ENCODE measurements around the gene MYO5B.

The MYO5B gene

DNA sequence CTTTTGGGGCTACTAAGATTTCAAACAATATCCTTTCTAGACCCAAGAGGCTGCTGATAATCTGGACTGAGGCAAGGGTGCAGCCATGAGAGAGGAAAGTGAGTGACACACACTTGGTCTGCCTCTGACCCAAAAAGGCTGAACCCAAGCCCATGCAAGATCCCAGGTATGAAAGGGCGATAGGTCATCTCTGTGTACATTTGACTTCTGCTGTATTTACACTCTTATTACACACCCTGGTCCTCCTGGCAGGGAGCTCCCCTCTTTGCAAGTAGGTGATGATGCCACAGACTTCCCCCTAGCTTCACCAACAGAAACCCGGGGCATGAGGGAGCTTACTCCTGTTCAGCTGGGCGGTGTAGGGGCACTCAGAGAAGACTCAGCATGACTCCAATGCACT, 319.8 kb downstream of the MYO5B start:
- DNase-seq = no peak

DNA sequence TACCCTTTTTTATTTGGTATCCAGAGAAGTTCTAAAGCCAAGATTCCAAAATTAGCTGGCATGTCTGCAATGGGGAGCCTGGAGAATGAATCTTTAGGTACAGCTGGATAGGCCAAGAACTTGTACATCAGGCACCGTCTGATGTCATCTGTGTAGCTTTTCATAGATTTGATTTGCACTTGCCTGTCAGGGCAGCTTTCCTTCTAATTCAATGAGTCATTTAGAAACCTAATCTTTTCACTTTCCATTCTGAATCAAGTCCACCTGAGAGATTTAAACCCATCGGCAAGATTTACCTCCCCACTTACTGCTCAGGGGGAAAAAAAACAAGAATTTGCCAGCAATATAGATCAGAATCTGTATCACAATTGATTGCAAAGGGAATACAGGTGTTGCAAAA, 320.7 kb downstream of the MYO5B start:
- DNase-seq = no peak

DNA sequence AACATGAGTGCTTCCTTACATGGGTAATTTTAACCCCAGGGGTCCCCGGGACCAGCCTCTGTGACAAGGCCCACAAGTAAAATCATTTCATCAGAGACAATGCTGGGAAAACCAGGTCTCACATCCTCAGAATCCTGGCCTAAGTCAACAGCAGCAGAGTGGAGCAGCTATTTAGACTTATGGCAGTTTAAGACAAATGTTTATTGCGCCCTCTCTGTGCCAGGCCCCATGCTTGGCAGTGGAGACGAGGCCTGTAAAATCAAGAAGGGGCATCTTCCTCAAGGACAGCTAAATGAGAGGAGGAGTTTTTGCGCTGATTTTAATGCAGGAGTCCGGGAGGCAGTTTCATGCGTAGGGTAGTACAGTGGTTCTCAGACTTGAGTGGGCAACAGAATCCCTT, 325.6 kb downstream of the MYO5B start:
- DNase-seq = no peak

DNA sequence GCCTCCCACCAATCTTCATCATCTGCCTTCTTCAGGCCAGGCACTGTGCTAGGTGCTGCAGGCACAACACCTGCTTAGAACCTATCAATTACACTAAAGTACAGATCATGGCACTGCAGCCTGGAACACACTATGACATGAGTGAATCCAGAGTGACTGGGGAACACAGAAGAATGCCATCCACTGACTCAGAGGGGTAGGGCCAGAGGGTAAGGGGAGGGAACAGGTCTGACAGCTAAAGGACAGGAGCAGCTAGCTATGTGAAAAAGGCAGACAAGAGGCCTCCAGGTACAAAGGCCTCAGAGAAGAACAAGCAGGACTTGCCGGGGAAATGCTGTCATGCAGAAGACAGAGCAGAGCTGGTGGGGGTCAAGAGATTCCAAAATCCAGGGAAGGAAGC, 328.3 kb downstream of the MYO5B start:
- DNase-seq = no peak

DNA sequence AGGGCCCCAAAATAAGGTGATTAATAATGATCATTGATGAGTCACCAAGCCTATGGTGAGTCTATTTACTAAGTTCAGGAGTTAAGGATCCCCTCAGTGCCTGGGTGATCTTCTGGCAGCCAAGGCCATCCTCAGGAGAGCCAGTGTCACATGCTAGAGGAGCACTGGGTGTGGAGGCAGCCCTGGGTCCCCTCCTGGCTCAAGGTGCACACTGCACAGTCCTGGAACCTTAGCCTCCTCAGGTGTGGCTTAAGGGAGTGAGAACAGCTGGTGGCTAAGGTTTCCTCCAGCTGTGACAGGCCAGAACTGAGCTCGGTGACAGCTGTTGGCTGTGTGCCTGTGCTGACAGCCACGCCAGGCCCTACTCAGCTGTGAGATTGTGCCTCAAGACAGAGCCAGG, 329.5 kb downstream of the MYO5B start:
- no peak for DNase-seq

DNA sequence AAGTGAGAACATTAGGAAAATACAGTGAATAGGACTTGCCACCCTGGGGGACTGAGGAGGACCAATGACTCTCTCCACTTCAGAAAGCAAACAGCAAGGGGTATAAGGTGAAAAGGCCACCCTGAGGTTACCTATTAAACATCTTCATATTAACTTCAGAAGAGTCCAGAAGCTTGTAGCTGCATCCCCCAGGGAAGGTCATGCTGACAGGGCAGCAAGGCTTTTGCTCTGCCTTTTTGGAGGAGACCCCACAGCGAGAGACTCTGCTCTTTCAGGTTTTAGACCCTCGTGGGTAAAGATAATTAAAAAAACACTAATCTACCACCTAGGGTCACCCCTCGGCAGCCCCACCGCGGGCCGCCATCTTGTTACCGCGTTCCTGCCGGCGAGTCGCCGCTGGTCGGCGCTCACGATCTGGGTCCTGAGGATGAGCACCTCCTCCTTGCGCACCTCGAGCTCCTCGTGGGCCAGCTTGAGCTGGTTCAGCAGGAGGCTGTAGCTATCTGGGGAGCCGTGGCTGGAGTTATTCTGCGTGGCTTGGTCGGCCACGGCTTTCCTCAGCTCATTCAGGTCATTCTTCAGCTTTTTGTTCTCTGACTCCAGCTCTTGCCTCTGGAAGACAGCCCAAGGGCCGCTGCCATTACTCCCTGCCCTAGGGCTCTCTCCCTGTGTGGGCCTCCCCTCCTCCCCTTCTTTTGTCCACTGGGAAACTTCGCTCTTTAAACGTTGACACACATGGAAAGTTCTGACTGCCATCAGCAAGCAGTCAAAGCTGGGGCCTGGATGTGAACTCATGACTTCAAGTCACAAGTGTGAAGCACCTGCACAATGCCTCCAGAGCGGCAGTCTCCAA, 331.0 kb downstream of the MYO5B start:
- no peak for DNase-seq

DNA sequence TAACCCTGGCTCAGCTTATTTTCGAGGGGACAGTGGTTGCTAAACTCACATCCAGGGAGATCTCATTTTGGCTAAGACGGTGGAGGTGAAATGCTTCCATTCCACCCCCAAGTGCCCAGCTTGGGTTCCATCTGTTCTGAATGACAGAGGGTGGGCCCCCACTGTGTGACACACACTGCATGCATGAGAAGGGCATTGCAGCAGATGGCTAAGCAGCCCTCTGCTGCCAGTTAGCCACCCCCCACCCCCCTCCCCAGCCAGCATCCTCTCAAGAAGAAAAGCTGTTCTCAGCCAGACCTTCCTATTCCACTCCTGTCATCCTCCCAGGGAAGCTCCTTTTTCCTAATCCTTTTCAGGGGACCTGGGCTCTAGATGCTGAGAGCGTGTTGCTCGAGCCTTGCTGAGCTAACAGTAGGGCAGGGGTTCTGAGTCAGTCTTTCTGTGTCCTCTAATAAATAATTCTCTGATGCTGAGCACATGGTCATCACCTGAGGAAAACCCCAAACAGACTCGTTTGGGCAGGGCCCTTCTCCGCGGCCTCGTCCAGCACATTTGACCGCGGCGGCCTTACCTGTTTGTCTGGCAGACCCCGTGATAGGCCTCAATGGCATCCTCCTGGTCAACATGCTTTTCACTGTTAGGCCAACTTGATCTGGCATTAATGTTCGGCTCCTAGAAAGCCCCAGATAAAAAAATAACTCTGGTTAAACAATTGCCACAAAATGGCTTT, 332.1 kb downstream of the MYO5B start:
- DNase-seq = no peak

DNA sequence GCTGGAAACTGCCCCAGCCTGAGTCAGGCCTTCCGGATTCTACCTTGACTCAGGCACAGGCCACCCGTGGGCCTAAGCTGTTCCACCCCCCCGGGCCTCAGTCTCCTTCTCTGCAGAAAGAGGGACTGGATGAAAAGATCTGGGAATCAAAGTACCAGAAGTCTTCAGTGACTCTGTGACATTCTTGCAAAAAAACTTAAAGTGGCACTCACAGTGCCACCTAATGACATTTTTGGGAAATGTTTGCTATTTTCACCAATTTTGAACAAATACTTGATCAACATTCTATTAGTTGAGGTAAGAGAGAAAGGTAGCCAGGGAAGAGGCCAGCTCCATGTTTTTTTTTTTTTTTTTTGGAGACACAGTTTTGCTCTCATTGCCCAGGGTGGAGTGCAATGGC, 333.3 kb downstream of the MYO5B start:
- DNase-seq = no peak

DNA sequence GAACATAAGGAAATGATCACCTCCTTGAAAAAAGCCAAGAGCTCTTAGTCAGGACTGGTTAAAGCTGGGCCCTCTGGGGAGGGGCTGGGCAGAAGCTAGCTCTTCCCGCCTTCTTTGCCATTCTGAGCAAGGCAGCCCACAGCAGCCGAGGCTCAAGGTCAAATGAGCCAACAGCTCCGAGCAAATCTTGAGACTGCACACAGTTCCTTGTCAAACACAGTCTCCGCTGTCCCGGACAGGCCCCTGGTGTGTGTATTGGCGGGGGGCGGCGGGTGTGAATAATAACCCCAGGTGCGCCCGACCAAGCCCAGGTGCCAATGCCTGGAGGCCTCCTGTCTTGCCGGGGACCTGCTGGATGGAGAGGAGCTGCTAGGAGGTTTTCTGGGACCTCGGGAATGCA, 335.2 kb downstream of the MYO5B start:
- no peak for DNase-seq

DNA sequence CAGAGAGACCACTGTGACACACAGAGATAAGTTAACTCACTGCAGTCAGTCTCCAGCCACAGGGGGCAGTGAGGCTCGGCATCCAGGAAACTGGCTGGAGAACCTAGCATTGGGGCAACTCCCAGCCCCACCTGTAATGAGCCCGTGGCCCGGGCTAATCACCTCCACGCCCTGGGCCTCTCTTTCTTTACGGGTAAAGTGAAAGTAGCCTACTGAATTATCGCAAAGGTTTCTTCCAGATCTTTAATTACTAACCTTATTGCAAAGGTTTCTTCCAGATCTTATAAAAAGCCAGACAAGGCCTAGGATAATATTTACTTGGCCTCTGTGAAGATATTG, 336.0 kb downstream of the MYO5B start:
- no peak for DNase-seq

DNA sequence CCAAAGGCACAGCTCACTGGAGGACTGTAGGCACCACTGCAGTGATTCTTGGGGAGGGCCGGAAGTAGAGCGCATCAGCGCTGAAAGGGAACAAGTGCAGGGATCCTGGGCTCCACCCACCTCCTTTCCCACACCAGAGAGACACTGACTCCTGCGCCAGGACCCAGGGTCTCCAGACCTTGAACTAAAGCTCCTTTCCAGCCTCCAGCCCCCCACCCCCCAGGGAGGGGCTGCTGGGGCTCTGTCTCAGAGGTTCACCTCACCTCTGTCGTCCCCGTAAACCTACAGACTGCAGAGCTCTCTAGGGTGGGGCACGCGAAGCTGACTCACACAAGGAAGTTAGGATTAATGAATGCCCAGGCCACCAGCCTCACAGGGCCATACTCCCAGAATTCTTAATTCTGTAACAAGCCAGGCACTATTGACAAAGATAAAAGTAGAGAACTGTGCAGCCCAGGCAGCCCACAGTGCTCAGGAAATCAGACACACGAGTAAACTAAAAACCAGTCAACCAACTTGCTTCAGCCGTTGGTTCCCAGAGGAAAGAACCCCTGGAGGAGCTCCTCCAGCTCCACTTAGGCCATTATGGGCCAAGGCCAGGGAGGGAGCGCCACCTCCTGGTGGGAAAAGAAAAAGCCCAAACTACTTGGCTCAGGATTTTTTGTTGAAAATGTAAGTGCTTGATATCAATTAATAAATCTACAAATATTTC, 336.5 kb downstream of the MYO5B start:
- DNase-seq = peak; percentile 52

DNA sequence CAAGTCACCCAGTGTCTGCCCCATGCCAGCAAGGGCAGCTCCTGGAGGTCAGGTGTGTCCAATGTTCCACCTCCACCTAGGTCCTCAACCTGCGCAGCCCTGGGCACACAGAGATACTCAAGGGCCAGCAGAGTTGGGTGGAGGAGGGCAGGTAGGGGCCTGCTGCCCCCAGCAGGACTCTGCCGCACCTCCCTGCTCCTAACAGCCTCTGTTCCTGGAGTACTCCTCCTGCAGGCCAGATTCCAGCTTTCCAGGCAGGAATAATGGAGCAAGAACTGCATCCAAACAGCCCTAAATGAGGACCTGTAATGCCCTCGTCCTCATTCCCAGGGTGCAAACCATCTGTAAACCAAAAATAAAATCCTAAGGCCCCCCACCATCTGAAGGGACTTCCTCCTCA, 337.2 kb downstream of the MYO5B start:
- DNase-seq = no peak

DNA sequence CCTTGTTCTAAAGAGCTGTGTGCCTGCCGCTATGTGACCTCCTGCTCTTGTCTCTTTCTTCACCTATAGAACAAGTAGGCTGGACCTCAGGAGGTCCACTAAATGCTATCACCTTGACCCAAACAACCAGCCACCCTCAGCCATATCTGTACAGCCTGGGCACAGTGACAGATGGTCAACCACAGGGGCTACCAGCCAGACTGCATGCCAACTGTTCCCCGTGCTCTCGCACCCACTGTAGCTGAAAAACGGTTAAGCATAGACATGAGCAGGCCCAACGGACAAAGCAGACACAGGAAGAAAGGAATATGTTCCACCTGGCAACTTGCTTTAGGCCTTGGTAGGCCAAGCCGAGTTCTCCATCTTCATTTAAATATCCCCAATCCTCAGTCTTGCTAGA, 338.5 kb downstream of the MYO5B start:
- no peak for DNase-seq

DNA sequence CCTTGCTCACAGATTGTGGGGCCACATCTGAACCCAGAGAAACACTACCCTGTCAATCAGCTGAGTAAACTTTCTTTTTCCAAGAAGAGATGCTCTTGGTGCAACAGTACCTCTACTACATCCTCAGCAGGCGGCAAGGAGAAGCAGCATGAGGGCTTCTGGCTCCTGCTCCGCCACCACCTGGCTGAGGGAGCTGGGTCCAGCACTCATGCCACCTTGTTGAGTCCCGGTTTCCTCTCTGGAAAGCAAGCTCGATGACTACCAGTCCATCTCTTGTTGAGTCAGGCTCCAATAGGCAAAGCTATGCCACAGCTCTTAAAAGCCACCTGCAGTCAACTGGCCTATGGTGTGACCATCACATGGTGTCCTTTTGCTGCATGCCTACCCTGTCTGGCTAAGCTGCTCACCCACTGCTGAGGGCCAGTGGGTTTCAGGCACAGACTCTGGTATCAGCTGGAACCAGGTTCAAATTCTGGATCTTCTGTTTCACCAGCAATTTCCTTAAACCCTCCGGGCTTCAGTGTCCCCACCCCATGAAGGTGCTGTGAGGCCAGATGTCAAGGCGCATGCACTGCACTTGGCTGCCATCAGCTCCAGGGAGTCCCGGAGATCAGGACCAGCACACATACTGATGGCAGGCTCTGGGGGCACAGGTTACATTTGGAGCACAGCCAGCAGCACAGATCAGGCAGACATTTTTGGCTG, 339.1 kb downstream of the MYO5B start:
- DNase-seq = no peak

DNA sequence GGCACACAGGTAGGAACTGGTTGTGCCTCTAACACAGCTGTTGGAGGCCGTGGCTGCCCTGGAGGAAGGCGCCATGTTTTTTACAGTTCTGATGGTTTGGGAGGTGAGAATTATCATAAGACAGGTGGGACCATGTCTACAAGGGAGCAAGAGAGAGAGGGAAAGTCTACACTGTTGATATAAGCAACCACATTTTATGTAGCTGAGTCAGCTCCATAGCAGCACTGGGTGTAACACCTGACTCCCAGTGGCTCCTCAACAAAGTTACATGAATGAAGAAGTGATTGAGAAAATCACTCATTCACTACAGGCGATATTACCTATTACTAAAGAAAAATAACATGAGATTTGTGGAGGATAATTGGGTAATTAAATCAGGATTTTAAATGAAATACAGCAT, 340.3 kb downstream of the MYO5B start:
- DNase-seq = no peak

DNA sequence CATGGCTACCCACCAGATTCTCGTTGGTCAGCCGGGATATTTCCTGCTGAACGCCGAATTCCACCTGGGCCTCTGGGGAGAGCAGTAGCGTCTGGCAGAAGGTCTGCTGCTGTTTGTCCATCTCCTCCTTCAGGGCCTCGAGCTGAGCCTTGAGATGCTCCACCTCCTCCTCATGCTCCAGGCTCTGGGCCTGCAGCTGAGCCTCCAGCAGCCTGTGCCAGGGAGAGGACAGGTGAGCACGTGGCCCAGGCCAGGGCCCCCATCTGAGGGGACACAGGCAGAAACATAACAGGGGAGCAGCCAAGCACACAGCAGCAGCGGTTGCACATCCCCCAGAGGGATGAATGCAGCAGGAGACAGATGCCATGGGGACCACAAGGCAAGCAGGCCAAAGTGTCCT, 341.5 kb downstream of the MYO5B start:
- DNase-seq = no peak

DNA sequence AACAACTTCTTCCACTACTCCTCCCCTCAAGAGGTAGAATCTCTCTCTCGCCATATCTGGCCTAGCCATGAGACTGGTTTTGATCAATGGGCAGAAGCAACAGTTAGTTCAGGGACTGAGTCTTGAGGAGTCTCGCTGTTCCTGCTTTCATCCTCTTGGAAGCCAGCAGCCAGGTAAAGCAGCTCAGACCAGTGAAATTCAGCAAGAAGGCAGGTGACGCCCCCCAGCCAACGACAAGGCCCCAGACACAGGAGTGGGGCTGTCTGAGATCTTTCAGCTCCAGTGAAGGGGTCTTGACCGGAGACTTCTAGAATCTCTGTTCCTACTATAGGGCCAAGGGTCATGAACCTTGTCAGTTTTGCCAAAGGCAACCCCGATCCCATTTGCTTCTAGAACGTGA, 341.9 kb downstream of the MYO5B start:
- DNase-seq = no peak

DNA sequence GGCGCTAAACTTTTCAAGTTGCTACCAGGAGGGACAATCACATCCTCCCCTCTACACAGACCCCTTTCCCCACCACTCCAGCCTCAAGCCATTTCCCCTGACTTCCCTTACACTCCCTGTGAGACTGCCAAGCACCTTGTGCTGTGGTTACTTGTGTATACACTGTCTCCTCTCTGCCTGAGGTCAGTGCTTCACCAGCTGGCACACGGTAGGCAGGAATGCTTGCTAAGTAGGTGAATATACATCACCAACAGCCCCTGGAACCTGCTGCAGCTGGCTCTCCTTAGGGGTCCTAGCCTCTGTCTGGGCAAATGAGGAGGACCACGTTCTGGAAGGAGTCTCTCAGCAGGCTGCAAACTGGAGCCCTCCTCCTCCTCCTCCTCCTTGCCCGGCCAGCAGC, 343.3 kb downstream of the MYO5B start:
- no peak for DNase-seq

DNA sequence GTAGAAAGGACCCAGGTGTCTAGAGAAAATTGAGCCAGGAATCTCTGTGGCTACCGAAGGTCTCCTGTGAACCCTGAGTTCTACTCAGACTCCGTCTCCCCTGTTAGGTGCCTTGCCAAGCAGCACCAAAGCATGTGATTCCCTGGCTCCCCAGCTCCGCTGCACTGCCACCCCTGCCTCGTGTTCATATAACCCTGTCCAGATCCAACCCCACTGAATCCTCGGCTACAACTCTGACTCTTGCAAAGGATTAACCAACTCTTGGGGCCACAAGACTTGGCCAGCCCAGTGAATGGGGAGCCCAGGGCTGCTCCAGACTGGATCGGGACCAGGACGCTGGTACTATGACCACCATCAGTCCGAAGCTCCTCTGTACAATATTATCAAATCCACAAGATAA, 344.3 kb downstream of the MYO5B start:
- DNase-seq = no peak

DNA sequence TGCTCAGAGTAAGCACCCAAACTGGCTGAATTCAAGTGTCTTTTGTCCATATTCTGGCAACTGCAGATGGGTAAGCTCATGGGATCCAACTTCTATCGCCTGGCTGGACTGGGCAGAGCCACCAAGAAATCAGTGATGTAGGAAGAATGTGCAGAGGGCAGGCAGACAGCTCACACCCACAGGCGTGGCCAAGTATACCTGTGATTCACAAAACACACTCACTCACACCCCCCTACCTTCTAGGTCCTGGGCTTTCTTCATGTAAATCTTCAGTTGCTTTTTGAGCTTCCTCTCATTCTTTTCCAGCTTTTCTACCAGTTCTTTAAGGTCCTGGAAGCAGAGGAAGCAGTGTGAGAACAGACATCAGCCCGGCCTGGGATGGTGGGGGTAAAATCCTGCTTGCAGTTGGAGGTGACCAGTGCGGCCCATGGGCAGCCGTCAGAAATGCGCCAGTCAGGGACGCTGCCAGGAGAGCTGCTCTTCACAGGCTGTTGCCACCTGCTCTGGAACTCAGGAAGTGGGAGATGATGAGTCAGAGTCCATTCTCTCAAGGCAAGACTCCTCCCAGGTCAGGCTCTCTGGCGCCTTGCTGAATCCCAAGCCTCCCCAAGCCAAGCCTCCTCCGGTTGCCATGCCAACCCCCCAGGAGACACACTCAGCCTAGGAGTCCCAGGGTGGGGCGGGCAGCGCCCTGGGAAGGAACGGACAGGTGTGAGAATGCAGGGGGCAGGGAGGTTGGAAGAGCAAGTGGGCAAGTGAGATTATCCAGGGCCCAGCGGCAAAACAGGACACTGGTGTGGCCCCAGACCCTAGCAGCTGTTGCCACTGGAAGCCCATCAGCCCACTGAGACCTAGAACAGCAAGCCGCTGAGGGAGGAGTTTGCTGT, 345.4 kb downstream of the MYO5B start:
- peak; percentile 91 for DNase-seq

DNA sequence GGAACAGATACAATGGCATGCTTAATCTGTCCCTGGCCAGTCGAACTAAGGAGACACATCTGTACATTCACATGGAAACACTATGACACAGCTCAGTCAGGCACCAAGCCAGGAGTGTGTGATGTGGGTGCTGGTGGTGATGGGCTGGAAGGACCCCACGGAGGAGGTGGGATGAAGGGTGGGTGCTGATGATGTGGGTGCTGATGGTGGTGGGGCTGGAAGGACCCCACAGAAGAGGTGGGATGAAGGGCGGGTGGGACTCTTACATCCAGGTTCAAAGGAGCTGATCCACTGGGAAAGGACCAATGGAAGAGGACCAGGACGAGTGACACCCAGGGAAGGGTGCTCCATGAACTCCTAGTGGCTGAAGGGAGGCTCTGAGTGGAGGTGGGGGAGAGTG, 346.8 kb downstream of the MYO5B start:
- DNase-seq = no peak

DNA sequence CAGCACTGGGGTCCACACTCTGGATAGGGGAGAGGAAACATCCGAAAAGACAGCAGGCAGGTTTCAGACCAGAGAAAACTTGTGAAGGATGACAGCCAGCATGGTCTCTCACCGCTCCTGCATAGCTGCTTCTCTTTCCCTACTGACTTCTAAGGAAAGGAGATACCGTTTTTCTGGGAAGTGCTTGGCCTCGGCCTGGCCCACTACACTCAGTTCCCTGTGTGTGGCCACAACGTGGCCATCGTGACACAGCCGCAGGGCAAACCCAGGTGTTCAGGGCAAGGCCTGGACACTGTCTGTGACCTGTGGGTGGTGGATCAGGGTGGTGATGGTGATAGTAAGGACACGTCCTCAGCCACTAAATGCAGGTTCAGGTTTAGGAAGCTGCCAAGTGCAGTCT, 347.4 kb downstream of the MYO5B start:
- DNase-seq = no peak

Data from HCEC 1CT (cell line).